GM12872 (cell line): ENCODE measurements around the gene LPP.

Source experiments
- TF ChIP-seq, protein P1 (sequence below): IDR thresholded peaks from 3 replicates; pipeline ENCODE4 v1.5.1; 2011; ENCODE audit warnings: low read depth, mild to moderate bottlenecking, low read length, moderate library complexity; ENCODE audit not compliant: insufficient read depth

LPP gene

DNA sequence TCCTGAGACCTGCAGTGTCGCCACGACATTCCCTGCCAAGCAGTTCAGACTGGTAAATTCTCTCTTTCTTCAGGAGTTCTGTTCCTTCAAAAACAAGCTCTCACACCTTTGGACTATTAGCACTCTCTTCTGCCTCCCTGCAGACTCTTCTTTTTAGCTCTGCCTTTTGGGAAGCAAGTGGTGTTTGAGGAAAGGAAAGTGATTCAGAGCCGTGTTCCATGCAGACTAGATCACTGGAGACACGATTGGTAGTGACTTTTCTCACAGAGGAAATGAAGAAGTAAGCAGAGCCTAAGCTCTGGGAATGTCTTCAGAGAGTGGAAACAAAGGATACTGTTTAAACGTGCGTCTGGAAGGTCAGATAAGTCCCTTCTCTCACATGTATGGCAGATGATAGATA lies 747.2 kb downstream of the LPP start:
- TF ChIP-seq, protein P1, sequence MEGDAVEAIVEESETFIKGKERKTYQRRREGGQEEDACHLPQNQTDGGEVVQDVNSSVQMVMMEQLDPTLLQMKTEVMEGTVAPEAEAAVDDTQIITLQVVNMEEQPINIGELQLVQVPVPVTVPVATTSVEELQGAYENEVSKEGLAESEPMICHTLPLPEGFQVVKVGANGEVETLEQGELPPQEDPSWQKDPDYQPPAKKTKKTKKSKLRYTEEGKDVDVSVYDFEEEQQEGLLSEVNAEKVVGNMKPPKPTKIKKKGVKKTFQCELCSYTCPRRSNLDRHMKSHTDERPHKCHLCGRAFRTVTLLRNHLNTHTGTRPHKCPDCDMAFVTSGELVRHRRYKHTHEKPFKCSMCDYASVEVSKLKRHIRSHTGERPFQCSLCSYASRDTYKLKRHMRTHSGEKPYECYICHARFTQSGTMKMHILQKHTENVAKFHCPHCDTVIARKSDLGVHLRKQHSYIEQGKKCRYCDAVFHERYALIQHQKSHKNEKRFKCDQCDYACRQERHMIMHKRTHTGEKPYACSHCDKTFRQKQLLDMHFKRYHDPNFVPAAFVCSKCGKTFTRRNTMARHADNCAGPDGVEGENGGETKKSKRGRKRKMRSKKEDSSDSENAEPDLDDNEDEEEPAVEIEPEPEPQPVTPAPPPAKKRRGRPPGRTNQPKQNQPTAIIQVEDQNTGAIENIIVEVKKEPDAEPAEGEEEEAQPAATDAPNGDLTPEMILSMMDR = no peak

DNA sequence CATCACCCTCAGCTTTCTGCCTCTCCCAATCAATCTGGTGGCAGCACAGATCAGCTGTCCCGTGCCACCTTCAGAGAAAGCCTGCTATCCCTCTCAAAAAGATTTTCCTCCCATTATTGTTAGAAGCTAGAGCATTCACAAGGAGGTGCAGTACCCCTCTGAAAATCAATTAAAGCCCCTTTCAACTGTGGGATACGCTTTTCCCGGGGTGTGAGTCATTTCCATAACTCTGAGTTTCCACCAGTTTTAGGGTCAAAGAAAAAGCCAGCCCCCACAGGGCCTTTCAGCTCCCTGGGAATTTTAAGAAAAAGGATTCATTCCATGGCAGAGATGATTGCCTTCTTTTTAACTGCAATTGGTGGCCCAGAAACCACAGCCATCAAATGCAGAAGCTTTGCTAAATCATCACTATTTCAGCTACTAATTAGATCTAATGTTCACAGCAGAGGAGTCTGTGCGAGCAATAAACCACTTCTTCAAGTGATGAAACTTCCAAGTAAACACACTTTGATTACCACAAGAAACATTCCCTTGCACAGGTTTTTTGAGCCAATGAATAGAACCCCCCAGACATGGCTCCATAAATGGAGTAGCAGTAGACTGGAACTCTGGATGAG lies 747.8 kb downstream of the LPP start:
- TF ChIP-seq, protein P1 = no peak

DNA sequence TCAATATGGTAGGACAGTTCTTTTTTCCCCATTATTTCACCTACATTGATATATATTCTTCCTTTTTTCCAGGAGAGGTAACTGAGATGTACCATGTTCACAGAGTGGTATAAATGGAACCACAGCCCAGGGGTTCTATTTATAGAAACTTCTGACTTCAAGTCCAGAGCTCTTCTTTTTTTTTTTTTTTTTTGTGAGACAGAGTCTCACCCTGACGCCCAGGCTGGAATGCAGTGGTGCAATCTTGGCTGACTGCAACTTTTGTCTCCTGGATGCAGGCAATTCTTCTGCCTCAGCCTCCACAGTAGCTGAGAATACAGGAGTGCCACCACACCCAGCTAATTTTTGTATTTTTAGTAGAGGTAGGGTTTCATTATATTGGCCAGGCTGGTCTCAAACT lies 750.7 kb downstream of the LPP start:
- TF ChIP-seq, protein P1 = no peak

DNA sequence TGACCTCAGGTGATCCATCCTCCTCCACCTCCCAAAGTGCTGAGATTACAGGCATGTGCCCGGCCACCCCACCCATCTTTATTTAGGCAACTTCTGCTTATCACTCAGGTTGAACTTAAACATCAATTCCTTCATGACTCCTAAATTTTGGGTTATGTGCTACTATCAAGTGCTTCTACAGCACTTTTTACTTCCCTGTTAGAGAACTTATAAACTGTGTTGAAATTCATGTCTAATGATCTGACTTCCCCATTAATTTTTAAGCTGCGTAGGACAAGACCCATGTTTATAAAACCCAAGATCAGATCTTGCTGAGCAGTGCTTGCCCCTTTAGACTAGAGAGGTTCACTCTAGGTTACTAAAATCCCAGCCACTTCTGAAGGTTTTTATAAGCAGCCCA lies 751.6 kb downstream of the LPP start:
- TF ChIP-seq, protein P1 = no peak

DNA sequence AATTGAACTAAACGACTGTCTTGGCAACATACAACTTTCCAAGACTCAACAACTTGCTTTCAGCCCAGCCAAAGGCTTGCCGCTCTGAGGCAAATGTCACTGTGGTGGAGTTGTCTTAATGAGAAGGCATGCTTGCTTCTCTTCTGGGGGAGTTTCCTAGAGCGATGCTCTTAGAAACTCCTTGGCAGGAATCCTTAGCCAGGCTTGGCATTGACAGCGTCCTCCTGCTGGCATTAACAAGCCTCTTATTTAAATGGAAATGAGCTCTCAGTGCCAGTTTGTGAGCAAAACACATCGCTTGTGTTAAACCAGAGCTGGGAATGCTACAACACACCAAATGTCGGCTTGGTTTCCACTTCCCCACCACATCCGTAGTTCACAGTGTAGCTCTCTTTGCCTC lies 752.3 kb downstream of the LPP start:
- TF ChIP-seq, protein P1 = no peak

DNA sequence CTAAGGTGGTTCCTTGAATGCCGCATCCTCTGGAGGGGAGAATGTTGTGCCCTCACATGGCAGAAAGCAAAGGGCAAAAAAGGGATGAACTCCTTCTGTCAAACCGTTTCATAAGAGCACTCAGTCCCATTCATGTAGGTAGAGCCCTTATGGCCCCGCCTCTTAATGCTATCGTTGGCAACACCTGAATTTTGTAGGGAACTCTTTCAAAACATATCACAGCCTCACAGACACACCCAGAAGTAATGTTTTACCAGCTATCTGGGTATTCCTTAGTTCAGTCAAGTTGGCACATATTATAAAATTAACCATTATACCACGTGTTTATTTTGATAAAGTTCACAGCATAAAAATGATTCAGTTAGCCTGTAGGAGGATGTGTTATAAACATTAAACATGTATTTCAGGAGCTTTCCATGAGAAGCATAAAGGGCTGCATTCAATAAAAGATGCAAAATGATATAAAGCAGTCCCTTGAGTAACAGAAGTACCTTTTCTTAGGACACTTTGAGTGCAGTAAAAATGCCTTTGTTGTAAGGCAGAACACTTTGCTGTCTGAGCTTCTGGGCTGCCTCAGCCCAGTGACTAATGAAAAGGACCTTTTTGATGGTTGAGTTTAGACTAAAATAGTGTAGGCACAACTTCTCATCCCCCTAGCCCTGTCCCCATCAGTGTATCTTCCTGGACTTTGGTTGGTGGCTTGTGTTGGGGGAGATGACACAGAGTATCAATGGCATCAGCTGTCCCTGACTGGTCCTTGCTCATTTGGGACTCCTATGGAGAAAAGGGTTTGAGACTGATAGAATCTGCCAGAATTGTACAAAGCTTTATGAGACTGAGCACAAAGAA lies 754.3 kb downstream of the LPP start:
- TF ChIP-seq, protein P1 = no peak

DNA sequence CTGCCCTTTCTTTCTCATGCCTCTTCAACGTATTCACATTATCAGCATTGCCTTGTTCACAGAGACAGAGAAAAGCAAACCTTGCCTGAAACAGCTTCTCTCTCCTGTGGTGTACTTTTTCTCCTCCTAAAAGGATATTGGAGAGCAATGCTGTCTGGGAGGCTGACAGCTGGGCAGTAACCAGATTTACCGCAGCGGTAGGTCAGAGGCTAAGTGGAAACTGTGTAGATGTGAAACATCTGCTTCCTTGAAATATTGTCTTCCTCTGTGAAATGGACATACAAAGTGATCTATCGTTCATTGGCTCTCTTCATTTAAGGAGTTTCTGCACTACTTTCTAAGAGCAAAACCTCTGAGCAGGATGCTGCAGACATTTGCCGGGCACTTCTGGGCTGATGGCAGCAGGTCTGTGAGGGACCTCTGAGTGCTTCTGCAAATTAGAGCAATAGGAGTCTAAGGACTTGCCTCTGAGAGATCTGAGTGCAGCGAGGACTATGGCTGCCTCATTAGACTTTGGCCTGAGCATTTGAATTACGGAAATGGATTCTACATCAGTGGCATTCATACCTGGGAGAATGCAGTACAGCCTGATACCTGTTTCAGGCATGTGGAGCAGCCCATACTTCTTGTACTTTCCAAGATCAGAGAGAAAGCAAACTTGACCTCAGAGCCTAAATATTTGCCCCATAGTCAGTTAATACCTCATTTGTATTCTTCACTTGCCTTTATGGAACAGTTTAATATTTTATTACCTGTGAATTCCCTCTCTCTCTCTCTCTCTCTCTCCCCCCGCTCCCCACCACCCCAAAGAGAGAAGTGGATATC lies 757.3 kb downstream of the LPP start:
- TF ChIP-seq, protein P1 = no peak
